ENCODE results near the gene ANAPC15. TPM values are rescaled to one million over a fixed set of nuclear protein-coding genes. Genes with fewer than 3 reads are reported as not detected.

The ANAPC15 gene
- total RNA-seq, 2 experiments from 2014 or later: 48.8 to 52.5 TPM

- Histone ChIP-seq H3K4me1 (ENCODE audit: insufficient read depth, low read length) (peaks cover 29% of the 10 kb centered on the region), H3K27ac (ENCODE audit: low read depth in 1 of 2, low read length in 2 of 2) (no peak overlapping the region), H3K27me3 (ENCODE audit: control insufficient read depth in 1 of 2, insufficient read depth in 2 of 2, low read length in 2 of 2) (no peaks in the 10 kb centered on the region), H3K36me3 (ENCODE audit: insufficient read depth, low read length) (peaks cover 46% of the 10 kb centered on the region), H3K4me3 (ENCODE audit: low read length) (no peak overlapping the region), H3K9me3 (ENCODE audit: control insufficient read depth in 1 of 2, insufficient read depth in 1 of 2, low read length in 2 of 2) (no peaks in the 10 kb centered on the region)
- DNase-seq (no peak), ATAC-seq (ENCODE audit: poor library complexity) (no peak)
- peaks cover 35% of the 10 kb centered on the region for H3K4me1 Mint-ChIP-seq (ENCODE audit: low read depth)
- CTCF ChIA-PET: interaction anchor here (1.3 to 8.4 kb wide), 2 partner anchors 45 to 73 kb away, joined by 6 to 33 read pairs; no protein-coding TSS in a partner anchor
- intact Hi-C loops (cut with DNase I, micrococcal nuclease): no loop called here
- no peaks in the 10 kb centered on the region for H3K27me3 Mint-ChIP-seq
- no peak overlapping the region for H3K27ac Mint-ChIP-seq
- POLR2A ChIA-PET: interaction anchor here (1.0 to 1.1 kb wide), 2 partner anchors 14 to 58 kb away, joined by 3 to 6 read pairs; partner anchors contain the start of gene ANAPC15
- H3K4me3 Mint-ChIP-seq: no peak overlapping the region
- peaks cover 65% of the 10 kb centered on the region for H3K36me3 Mint-ChIP-seq (ENCODE audit: low read depth)
- TF ChIP-seq CTCF (IDR thresholded peaks at IDR 0.05): no peak
- H3K9me3 Mint-ChIP-seq: no peaks in the 10 kb centered on the region
Observed at GRCh38 chr11:72098741-72099140, 13.8 kb downstream of the ANAPC15 start.

- H3K27ac Mint-ChIP-seq: peak overlapping the region; percentile 73
- H3K9me3 ChIP-seq (ENCODE audit: control insufficient read depth in 1 of 2, insufficient read depth in 1 of 2, low read length in 2 of 2): no peaks in the 10 kb centered on the region
- no peaks in the 10 kb centered on the region for H3K9me3 Mint-ChIP-seq
- peak; percentile 86 for TF ChIP-seq CTCF (IDR thresholded peaks at IDR 0.05)
- H3K4me1 ChIP-seq (ENCODE audit: insufficient read depth, low read length): peaks cover 5% of the 10 kb centered on the region
- H3K27me3 Mint-ChIP-seq: no peaks in the 10 kb centered on the region
- H3K36me3 Mint-ChIP-seq (ENCODE audit: low read depth): peaks cover 43% of the 10 kb centered on the region
- ChIA-PET POLR2A (interaction anchor here (0.9 to 2.3 kb wide), 9 partner anchors 8 to 163 kb away, joined by 3 to 22 read pairs (median 4); partner anchors contain the start of gene XNDC1N), CTCF (interaction anchor here (0.6 to 2.7 kb wide), 28 partner anchors 9 to 163 kb away, joined by 3 to 74 read pairs (median 5); partner anchors contain the start of genes ANAPC15, LRRC51, RNF121 and XNDC1N)
- H3K4me3 ChIP-seq (ENCODE audit: low read length): no peak overlapping the region
- peak; percentile 56 to 85 (median 72) for DNase-seq
- H3K4me3 Mint-ChIP-seq: no peak overlapping the region
- peak; percentile 100 for ATAC-seq (ENCODE audit: poor library complexity)
- peaks cover 14% of the 10 kb centered on the region for H3K4me1 Mint-ChIP-seq (ENCODE audit: low read depth)
- H3K27me3 ChIP-seq (ENCODE audit: control insufficient read depth in 1 of 2, insufficient read depth in 2 of 2, low read length in 2 of 2): no peaks in the 10 kb centered on the region
- H3K36me3 ChIP-seq (ENCODE audit: insufficient read depth, low read length): peaks cover 39% of the 10 kb centered on the region
- no peak overlapping the region for H3K27ac ChIP-seq (ENCODE audit: low read depth in 1 of 2, low read length in 2 of 2)
- intact Hi-C loops (cut with DNase I, micrococcal nuclease): loop anchor here (1.0 to 5.0 kb wide), 3 partner anchors 66 to 341 kb away; partner anchors contain the start of gene CLPB (in 1 of the 2)
Observed at GRCh38 chr11:72091292-72091691, 21.2 kb downstream of the ANAPC15 start.

GRCh38 chr11:72088076-72088808, 24.3 kb downstream of the ANAPC15 start:
- Histone ChIP-seq H3K27me3 (ENCODE audit: control insufficient read depth in 1 of 2, insufficient read depth in 2 of 2, low read length in 2 of 2) (no peaks in the 10 kb centered on the region), H3K27ac (ENCODE audit: low read depth in 1 of 2, low read length in 2 of 2) (no peak overlapping the region), H3K9me3 (ENCODE audit: control insufficient read depth in 1 of 2, insufficient read depth in 1 of 2, low read length in 2 of 2) (no peaks in the 10 kb centered on the region), H3K4me3 (ENCODE audit: low read length) (no peak overlapping the region), H3K4me1 (ENCODE audit: insufficient read depth, low read length) (peaks cover 5% of the 10 kb centered on the region), H3K36me3 (ENCODE audit: insufficient read depth, low read length) (peaks cover 34% of the 10 kb centered on the region)
- TF ChIP-seq CTCF (IDR thresholded peaks at IDR 0.05): no peak
- ATAC-seq (ENCODE audit: poor library complexity) (no peak), DNase-seq (no peak)
- Mint-ChIP-seq H3K9me3 (no peaks in the 10 kb centered on the region), H3K36me3 (ENCODE audit: low read depth) (peaks cover 27% of the 10 kb centered on the region), H3K27me3 (no peaks in the 10 kb centered on the region), H3K4me3 (no peak overlapping the region), H3K4me1 (ENCODE audit: low read depth) (peaks cover 14% of the 10 kb centered on the region), H3K27ac (no peak overlapping the region)
- ChIA-PET POLR2A (no interaction called here), CTCF (interaction anchor here (2.5 kb wide), 1 partner anchor 63 kb away, joined by 21 read pairs; no protein-coding TSS in a partner anchor)
- intact Hi-C loops (cut with DNase I, micrococcal nuclease): no loop called here

Measured in CD4-positive, alpha-beta T cell (primary cell).